K562 (cell line): ENCODE results near the gene HVCN1. TPM values are rescaled to one million over a fixed set of nuclear protein-coding genes. Genes with fewer than 3 reads are reported as not detected.

Experiments used
- ATAC-seq: fragments of 200-7000 bp; cut with Tn5 transposase; 3 replicates; pipeline ENCODE4 v1.9.1; 2020; ENCODE audit warnings: moderate library complexity
- BruUV-seq: library from RNA; stranded (reverse); fragments of 400-500 nt; replicated peaks from 2 replicates; lab custom pipeline; 2021; lab: Mats Ljungman, UMichigan
- CTCF ChIA-PET: fragments of 300-600 bp; formaldehyde crosslinking; extraction: SDS; loops from one replicate; lab custom pipeline; 2021; ENCODE audit warnings: low intra/inter-chr PET ratio; lab: Yijun Ruan, JAX
- POLR2A ChIA-PET: fragments of 300-600, 350-650 bp; sonication (Branson Sonifier 250); formaldehyde crosslinking; extraction: SDS; loops from one replicate; lab custom pipeline; 2021; ENCODE audit warnings: antibody characterized with exemption, inconsistent platforms; lab: Yijun Ruan, JAX
- DNase-seq, 4 experiments: peaks; one replicate each; pipeline versions ENCODE4 v3.0.0 to v3.0.0-alpha.2; 2011 to 2018; ENCODE audit warnings: low spot score in 3 of 4, mixed read lengths in 3 of 4; ENCODE audit errors: extremely low read depth in 1 of 4
- FAIRE-seq: peaks from 2 replicates; lab custom pipeline; 2011; peaks lifted over from hg19 to GRCh38; lab: Jason Lieb, UNC
- H2AFZ ChIP-seq: 2 replicates; pipeline ENCODE4 v1.6.0; 2011; ENCODE audit warnings: low read depth, low read length, control low read depth, inconsistent platforms
- H3K27ac ChIP-seq: fragments of 200-600 bp; 3 replicates; pipeline ENCODE4 v1.8.0; 2011; ENCODE audit warnings: low read depth, mild to moderate bottlenecking, control low read depth, inconsistent platforms, low read length, moderate library complexity, mixed read lengths; ENCODE audit errors: extremely low read depth
- H3K27me3 ChIP-seq, 2 experiments: fragments of 300-600 bp in 1 of 2; 2 replicates in 1 of 2; 3 replicates in 1 of 2; pipeline versions ENCODE4 v1.6.0 to v1.8.0; 2011; ENCODE audit warnings: inconsistent platforms in 2 of 2, low read length in 2 of 2, mild to moderate bottlenecking in 1 of 2, mixed read lengths in 1 of 2, moderate library complexity in 1 of 2; ENCODE audit not compliant: control insufficient read depth in 2 of 2, insufficient read depth in 2 of 2
- H3K36me3 ChIP-seq: fragments of 300-600 bp; 3 replicates; pipeline ENCODE4 v1.8.0; 2011; ENCODE audit warnings: mild to moderate bottlenecking, low read length, inconsistent platforms; ENCODE audit not compliant: control insufficient read depth, insufficient read depth
- H3K4me1 ChIP-seq, 2 experiments: fragments of 200-600 bp in 1 of 2; replicated peaks in 1 of 2; 2 replicates in 1 of 2; 3 replicates in 1 of 2; pipeline versions ENCODE4 v1.5.1 to v1.8.0; 2011; ENCODE audit warnings: inconsistent platforms in 2 of 2, low read length in 2 of 2, mild to moderate bottlenecking in 1 of 2, mixed read lengths in 1 of 2, moderate library complexity in 1 of 2; ENCODE audit not compliant: control insufficient read depth in 2 of 2, insufficient read depth in 2 of 2
- H3K4me2 ChIP-seq: 2 replicates; pipeline ENCODE4 v1.6.1; 2011; ENCODE audit warnings: low read length, control low read depth, inconsistent platforms, mixed read lengths; ENCODE audit not compliant: insufficient read depth
- H3K4me3 ChIP-seq: fragments of 200-600 bp; sonication (generic), shearing (Covaris generic); 2 replicates; pipeline ENCODE4 v1.5.1; 2016; ENCODE audit warnings: control low read depth, inconsistent platforms
- H3K79me2 ChIP-seq: fragments of 200-600 bp; 3 replicates; pipeline ENCODE4 v1.8.0; 2011; ENCODE audit warnings: low read length, inconsistent platforms; ENCODE audit not compliant: control insufficient read depth, insufficient read depth
- H3K9ac ChIP-seq, 2 experiments: 2 replicates each; pipeline versions ENCODE4 v1.6.0 to v1.6.1; 2011; ENCODE audit warnings: low read depth in 2 of 2, low read length in 2 of 2, control low read depth in 1 of 2, inconsistent platforms in 1 of 2, mild to moderate bottlenecking in 1 of 2, mixed read lengths in 1 of 2; ENCODE audit not compliant: insufficient read depth in 1 of 2
- H3K9me1 ChIP-seq: one replicate; pipeline ENCODE4 v1.6.0; 2011; ENCODE audit warnings: inconsistent platforms, mild to moderate bottlenecking, low read length, moderate library complexity; ENCODE audit not compliant: control insufficient read depth, insufficient read depth
- H3K9me3 ChIP-seq: replicated peaks from 2 replicates; pipeline ENCODE4 v1.5.1; 2011; ENCODE audit warnings: low read depth, low read length, inconsistent platforms; ENCODE audit not compliant: control insufficient read depth, insufficient read depth
- H4K20me1 ChIP-seq: replicated peaks from 2 replicates; pipeline ENCODE4 v1.6.1; 2011; ENCODE audit warnings: low read length, inconsistent platforms, mixed read lengths; ENCODE audit not compliant: control insufficient read depth, insufficient read depth
- ESRRB ChIP-seq: fragments of 250-450 bp; sonication (Bioruptor Pico); IDR thresholded peaks from 2 replicates; pipeline ENCODE4 v1.5.0; 2020; ENCODE audit warnings: mild to moderate bottlenecking, moderate library complexity, borderline replicate concordance
- HDAC3 ChIP-seq: fragments of 450-650 bp; IDR thresholded peaks from 2 replicates; pipeline ENCODE4 v1.6.1; 2018; ENCODE audit warnings: borderline replicate concordance, mild to moderate bottlenecking, moderate library complexity; ENCODE audit not compliant: partially characterized antibody
- PHB ChIP-seq: fragments of 250-450 bp; sonication (Bioruptor Pico); IDR thresholded peaks from 2 replicates; pipeline ENCODE4 v1.5.0; 2021
- SAP30 ChIP-seq: fragments of 200-600 bp; sonication (generic); IDR thresholded peaks from 2 replicates; pipeline ENCODE4 v1.6.1; 2012; ENCODE audit warnings: borderline replicate concordance, low read depth, mild to moderate bottlenecking, moderate library complexity, low read length, control low read depth, inconsistent platforms; ENCODE audit not compliant: insufficient read depth, poor library complexity, severe bottlenecking
- TCF3 ChIP-seq: sonication (generic); formaldehyde crosslinking; IDR thresholded peaks from 2 replicates; pipeline ENCODE4 v1.4.0; 2020; ENCODE audit warnings: mild to moderate bottlenecking, missing genetic modification reagents
- ZNF263 ChIP-seq: sonication (generic); formaldehyde crosslinking; IDR thresholded peaks from 2 replicates; pipeline ENCODE4 v1.8.0; 2022; ENCODE audit warnings: mild to moderate bottlenecking, missing genetic modification reagents, borderline replicate concordance
- WGBS: fragments of 100-300 bp; shearing (Covaris generic); methylation state at CpG from one replicate; pipeline ENCODE4 v1.1.6; 2016; ENCODE audit warnings: low coverage, mixed read lengths; ENCODE audit not compliant: insufficient coverage; ENCODE audit errors: missing lambda C conversion rate; 5-methylcytosine and 5-hydroxymethylcytosine counted together
- in situ Hi-C: fragments of 300-500 bp; cut with MboI; formaldehyde crosslinking; loops from 4 replicates; pipeline ENCODE4 v1.15.0; 2018; ENCODE audit warnings: inconsistent platforms, mixed read lengths
- intact Hi-C: fragments of 100-400 bp; cut with micrococcal nuclease; formaldehyde crosslinking; loops from 2 replicates; pipeline ENCODE4 v1.14.2; 2022
- polyA plus RNA-seq, 8 experiments: library from polyadenylated mRNA; depleted of rRNA in 4 of 8; stranded (reverse) in 5 of 8; unstranded in 3 of 8; fragments of >200 nt; fragmentation: Nextera tagmentation in 2 of 8; fragmentation: Illumina TruSeq in 1 of 8; extraction: Ambion mirVana in 2 of 8; extraction: Trizol in 1 of 8; gene quantifications; 2 replicates each; pipeline versions ENCODE4 v1.2.1 to v1.2.3, GENCODE V29; 2011 to 2014; ENCODE audit warnings: inconsistent platforms in 1 of 8, missing spikeins in 1 of 8
- total RNA-seq, 7 experiments: library from RNA; depleted of rRNA in 6 of 7; stranded (reverse); fragments of >200 nt in 6 of 7; fragmentation: Illumina TruSeq in 2 of 7; extraction: Trizol in 2 of 7; gene quantifications; 2 replicates each; pipeline versions ENCODE4 v1.2.1 to v1.2.3, GENCODE V29; 2011 to 2021; ENCODE audit warnings: low replicate concordance in 1 of 7

The HVCN1 gene
- total and polyA plus RNA-seq, 9 of the 15 experiments (the other 6 are each of a cell fraction or from before 2014, with no cell fraction given) = 0.21 to 1.4 (median 0.74) TPM

DNA sequence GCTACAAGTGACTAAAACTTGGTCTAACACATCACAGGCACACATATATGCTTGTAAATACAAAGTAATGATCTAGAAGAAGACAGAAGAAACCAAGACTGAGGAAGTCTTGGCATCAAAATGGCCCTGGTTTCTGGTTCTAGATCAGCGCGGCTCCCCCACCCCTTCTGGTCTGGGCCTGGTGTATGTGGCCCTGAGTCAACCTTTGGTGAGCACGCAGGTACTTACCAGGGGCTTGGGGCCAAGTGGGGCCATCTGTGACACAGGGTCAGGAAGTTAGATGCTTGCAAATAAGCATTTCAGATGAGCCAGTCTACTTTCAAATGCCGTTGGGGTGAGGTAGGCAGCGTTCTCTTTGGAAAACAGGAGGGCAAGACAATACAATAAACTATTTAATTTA, 13.2 kb upstream of the HVCN1 start:
- Histone ChIP-seq H3K9ac (no peak overlapping the region), H2AFZ (no peak overlapping the region), H3K27me3 (no peaks in the 10 kb centered on the region), H3K9me3 (no peaks in the 10 kb centered on the region), H3K79me2 (no peaks in the 10 kb centered on the region), H4K20me1 (no peaks in the 10 kb centered on the region), H3K4me2 (no peak overlapping the region), H3K4me3 (no peak overlapping the region), H3K9me1 (no peaks in the 10 kb centered on the region), H3K36me3 (no peaks in the 10 kb centered on the region), H3K4me1 (peaks cover 25 to 26% of the 10 kb centered on the region in 2 experiments), H3K27ac (no peak overlapping the region)
- WGBS = 72% methylated on average over 5 of the region's 5 CpGs
- BruUV-seq = no TSS peak
- FAIRE-seq = no peak
- ChIA-PET POLR2A (interaction anchor here (0.8 kb wide), 1 partner anchor 727 kb away, joined by 3 read pairs; no protein-coding TSS in a partner anchor), CTCF (no interaction called here)
- intact Hi-C loops = no loop called here
- DNase-seq = no peak
- in situ Hi-C loops = no loop called here
- TF ChIP-seq TCF3 (CRISPR knock-in tag) (no peak), HDAC3 (no peak), PHB (CRISPR knock-in tag) (no peak), ZNF263 (CRISPR knock-in tag) (no peak), ESRRB (CRISPR knock-in tag) (no peak), SAP30 (no peak)
- ATAC-seq = no peak
